Neural progenitor cell (in vitro differentiated cells): ENCODE measurements around the gene HSPA12B.

Experiments used
- EZH2 ChIP-seq: fragments of 200-600 bp; sonication (generic); IDR thresholded peaks from 2 replicates; pipeline ENCODE4 v1.6.1; 2017; ENCODE audit warnings: antibody characterized with exemption, mild to moderate bottlenecking, moderate library complexity
- EZH2phosphoT487 ChIP-seq: fragments of 200-600 bp; sonication (generic); IDR thresholded peaks from 2 replicates; pipeline ENCODE4 v1.6.1; 2017; ENCODE audit warnings: antibody characterized with exemption
- TF ChIP-seq, protein P1 (sequence below): fragments of 200-600 bp; sonication (generic); IDR thresholded peaks from 2 replicates; pipeline ENCODE4 v1.5.1; 2017; ENCODE audit warnings: antibody characterized with exemption, mild to moderate bottlenecking

- TF ChIP-seq, protein P1, sequence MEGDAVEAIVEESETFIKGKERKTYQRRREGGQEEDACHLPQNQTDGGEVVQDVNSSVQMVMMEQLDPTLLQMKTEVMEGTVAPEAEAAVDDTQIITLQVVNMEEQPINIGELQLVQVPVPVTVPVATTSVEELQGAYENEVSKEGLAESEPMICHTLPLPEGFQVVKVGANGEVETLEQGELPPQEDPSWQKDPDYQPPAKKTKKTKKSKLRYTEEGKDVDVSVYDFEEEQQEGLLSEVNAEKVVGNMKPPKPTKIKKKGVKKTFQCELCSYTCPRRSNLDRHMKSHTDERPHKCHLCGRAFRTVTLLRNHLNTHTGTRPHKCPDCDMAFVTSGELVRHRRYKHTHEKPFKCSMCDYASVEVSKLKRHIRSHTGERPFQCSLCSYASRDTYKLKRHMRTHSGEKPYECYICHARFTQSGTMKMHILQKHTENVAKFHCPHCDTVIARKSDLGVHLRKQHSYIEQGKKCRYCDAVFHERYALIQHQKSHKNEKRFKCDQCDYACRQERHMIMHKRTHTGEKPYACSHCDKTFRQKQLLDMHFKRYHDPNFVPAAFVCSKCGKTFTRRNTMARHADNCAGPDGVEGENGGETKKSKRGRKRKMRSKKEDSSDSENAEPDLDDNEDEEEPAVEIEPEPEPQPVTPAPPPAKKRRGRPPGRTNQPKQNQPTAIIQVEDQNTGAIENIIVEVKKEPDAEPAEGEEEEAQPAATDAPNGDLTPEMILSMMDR, result no peak
- TF ChIP-seq EZH2, result no peak
- TF ChIP-seq EZH2phosphoT487, result no peak
These were observed 9.2 kb upstream of the HSPA12B start for GRCh38 chr20:3723284-3723683.
